Hematopoietic multipotent progenitor cell treated with erythropoietin and hydrocortisone succinate and interleukin-3 and kit ligand, for 17 days (in vitro differentiated cells): ENCODE measurements around the gene CTSD.

Experiments
- DNase-seq: peaks from one replicate; pipeline ENCODE4 v3.0.0-alpha.2; 2015; ENCODE audit warnings: low spot score

The CTSD gene

DNA sequence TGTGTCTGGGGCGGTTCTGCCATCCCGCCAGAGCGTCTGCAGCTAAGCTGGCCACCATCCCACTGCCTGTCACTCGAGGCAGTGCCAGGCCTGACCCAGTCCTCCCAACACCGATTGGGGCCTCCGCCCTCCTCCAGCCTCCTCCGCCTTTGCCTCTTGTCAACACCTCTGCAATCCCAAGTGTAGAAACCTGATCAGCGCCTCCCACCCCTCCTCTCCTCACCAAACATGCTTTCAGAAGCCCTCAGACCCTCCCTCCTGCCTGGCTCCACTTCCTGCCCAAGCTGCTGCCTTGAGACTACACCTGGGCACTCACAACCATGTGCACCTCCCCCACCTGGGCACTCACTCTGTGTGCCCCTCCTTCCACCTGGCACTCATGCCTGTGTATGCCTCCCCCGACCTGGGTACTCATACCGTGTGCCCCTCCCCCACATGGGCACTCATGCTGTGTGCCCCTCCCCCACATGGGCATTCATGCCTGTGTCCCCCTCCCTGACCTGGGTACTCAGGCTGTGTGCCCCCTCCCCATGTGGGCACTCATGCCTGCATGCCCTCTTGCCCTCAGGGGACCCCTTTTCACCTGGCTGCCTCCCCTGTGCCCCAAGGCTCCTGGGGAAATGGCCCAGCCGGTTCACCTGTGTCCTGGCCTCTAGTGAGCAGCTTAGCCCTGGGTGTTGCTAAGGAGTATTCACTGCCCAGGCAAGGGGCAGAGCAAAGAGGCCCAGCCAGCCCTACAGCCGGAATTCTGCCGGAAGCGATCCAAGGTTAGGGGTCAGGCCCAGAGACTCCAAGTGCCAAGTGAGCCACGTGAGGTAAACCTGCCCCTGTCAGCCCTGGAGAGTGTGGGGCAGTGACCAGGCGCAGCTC is 7.8 kb downstream of the CTSD start:
- peak; percentile 65 for DNase-seq

DNA sequence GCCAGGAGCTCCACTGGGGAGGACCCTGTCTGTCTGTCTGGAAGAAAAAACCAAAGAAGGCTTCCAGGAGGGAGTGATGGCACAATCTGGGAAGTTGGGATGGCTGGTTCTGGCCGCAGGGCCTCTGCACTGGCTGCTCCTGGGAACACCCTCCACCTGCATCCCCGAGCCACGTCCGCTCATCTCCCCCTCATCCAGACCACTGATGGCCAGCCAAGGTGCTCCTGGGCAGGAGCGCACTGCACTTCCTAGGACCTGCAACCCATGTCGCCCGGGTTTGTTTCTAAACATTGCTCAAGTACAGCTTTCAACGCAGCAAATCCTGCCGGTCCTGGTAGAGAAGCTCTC is 8.4 kb downstream of the CTSD start:
- no peak for DNase-seq

DNA sequence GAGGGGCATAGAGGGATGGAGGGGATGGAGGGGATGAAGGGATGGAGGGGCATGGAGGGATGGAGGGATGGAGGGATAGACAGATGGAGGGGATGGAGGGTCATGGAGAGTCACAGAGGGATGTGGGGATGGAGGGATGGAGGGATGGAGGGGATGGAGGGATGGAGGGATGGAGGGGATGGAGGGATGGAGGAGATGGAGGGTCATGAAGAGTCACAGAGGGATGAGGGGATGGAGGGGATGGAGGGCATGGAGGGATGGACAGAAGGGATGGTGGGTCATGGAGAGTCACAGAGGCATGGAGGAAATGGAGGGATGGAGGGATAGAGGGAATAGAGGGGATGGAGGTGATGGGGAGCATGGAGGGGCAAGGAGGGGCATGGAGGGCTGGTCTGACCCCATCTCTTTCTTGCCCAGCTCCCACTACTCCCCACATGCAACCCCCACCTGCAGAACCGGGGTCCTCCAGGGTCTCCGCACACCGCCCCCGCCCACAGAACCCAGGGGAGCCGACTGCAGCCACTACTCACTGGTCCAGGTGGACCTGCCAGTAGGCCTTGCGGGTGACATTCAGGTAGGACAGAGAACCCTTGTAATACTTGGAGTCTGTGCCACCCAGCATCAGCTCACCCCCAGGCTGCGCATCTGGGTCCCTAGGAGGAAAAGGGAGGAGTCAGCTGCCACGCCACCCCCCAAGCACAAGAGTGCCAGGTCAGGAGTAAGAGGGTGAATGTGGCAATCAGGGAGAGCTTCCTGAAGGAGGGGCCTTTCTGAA is 9.2 kb downstream of the CTSD start:
- DNase-seq: no peak

DNA sequence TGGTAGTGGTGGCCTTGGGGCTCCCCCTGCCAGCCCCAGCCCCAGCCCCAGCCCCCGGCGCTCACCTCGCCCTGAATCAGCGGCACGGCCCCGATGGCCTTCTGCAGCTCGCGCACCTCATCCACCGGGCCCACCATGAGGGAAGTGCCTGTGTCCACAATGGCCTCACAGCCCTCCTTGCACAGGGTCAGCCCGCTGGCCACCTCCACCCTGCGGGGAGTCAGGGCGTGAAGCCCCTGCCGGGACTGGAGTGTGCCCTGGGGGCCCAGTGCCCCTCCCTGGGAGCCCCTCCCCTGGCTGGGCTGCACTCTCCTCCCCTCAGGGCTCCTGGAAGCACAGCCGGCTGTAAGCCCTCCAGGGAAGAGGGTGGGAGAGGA is 9.8 kb downstream of the CTSD start:
- no peak for DNase-seq

DNA sequence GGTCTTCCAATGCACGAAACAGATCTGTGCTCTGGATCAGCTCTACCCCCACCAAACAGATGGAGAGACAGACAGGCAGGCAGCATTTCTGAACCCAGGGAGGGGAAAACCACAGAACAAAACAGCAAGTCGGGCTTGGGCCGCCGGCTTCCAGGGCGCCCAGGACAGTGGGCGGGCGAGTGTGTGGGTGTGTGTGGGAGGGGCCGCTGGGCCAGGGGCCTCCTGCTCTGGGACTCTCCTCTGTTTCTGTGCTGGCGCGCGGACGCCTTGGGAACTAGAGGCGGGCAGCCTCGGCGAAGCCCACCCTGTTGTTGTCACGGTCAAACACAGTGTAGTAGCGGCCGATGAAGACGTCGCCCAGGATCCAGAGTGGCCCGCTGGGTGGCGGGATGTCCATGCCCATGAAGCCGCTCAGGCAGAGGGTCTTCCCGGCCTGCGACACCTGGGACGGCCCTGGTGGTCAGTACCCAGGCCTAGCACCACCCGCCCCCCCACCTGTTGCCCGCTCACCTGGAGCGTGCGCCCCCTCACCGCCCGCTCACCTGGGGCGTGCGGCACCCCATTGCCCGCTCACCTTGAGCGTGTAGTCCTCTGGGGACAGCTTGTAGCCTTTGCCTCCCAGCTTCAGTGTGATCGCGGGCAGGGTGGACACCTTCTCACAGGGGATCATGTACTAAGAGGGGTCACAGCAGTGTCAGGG is 10.3 kb downstream of the CTSD start:
- DNase-seq: no peak

DNA sequence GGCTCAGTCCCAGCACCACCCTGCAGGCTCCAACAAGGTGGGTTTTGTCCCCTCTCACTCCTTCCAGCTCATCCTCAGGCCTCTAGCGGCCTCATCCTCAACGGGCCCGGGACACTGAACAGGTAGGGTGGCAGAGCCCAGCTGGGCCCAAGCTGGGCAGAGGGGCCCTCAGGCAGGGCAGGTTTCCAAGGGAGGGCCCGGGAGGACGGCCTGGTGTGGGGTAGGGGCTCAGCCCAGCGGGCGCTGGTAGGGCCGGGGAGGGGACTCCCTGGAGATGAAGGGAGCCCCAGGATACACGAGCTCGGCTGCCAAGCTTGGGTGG is 10.9 kb downstream of the CTSD start:
- DNase-seq: no peak

DNA sequence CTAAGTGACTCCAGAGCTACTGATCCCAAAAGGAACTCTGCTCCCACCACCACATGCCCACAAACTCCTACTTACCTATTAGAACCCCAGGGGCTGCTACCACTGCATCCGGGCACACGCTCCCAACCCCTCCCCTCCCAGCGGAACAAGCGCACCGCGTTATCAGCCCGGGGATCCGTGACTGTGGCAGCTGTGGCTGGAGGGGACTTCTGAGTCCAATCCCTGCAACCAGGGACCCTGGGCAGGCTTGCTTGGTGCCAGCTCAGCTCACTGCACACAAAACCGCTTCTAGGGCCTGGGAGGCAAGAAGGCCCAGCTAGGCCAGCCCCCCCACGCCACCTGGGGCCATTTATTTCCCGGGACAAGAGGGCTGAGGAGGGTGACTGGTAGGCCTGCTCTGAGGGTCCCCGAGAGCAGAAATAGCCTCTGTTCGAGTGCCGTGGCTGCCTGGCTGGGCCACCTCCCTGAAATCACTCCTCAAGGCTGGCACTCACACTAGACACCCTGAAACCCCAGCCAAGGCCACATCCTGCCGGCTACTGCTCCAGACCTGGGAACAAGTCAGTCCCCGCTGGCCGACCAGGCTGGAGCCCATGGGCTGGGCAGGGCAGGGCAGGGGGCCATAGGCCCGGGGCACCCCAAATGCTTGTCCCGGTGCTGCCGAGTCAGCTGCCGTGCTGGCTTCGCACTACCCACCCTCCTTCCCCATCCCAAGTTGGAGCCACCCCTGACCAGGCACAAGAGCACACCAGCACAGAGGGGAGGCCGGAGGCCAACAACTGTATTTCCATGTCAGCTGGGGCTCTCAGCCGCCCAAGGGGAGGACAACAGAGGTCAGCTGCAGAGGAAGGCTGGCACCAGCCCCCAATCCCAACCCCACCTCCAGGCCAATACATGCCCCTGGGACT is 11.5 kb downstream of the CTSD start:
- no peak for DNase-seq

DNA sequence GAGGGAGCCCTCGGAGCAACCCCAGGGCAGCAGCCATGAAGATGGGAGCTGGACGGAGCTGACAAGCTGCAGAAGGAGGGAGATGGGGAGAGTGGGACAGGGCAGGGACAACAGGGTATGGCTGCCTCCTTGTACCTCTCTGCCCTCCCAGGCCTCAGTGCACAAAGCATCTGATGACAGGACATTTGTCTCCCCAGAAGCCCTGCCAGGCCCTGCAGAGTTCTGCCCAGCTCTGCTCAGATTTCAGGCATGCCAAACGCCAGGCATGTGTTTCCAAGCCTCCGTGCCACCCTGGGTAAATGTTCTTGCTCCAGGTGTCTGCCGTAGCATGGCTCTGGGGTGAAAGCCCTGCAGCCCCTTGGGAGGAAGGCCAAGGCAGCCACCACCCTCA is 12.2 kb downstream of the CTSD start:
- DNase-seq: no peak

DNA sequence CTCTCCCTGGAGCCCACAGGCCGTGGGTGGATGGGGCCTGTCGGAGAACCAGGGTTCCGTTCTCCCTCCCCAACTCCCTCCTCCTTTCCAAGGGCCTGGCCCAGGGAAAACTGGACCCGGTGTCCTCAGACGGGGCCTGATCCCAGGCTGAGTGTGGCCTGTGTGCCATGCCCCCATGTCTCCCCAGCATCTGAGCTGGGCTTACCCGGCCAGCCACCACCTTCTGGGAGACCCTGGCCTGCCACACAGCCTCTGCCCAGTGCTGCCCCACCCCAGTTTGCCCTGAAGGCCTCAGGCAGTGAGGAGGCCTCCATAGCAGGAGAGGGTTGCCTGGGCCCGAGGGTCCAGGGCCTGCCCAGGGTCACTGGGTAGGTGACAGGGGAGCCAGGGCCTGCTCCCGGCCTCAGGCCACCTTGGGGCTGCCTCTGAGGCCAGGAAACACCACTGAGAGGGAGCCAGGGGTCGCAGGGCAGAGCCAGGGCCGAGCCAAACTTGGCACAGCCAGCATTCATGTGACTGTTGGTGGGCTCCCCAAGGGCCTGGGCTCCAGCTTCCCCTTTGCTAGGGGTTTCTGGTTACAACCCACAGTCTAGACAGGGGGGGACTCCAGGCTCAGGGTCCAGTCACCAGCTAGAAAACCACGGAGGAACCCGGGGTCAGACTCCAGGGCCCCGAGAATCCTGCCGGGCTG is 12.7 kb downstream of the CTSD start:
- DNase-seq: no peak

DNA sequence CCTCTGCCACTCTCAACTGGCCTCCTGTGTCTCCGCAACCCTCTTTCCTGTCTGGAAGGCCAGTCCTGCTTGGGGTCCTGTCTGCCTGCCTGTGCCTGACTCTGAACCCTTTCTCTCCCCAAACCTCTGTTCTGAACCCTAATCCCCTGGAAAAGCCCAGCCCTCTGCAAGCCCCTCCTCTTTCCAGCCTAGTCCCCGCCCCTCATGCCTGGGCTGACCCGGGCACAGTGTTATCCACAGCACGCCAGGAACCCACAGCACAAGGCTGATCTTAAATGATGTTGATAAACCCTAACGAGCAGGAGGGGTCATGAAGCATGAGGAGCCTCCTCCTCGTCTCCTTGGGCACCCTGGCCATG is 13.3 kb downstream of the CTSD start, which contains the start of gene IFITM10:
Gene IFITM10, minus strand, starts transcription at position 115 of the 359 bp plus-strand sequence. CDS start 153 bp downstream, outside the sequence.
- DNase-seq: peak; percentile 70

DNA sequence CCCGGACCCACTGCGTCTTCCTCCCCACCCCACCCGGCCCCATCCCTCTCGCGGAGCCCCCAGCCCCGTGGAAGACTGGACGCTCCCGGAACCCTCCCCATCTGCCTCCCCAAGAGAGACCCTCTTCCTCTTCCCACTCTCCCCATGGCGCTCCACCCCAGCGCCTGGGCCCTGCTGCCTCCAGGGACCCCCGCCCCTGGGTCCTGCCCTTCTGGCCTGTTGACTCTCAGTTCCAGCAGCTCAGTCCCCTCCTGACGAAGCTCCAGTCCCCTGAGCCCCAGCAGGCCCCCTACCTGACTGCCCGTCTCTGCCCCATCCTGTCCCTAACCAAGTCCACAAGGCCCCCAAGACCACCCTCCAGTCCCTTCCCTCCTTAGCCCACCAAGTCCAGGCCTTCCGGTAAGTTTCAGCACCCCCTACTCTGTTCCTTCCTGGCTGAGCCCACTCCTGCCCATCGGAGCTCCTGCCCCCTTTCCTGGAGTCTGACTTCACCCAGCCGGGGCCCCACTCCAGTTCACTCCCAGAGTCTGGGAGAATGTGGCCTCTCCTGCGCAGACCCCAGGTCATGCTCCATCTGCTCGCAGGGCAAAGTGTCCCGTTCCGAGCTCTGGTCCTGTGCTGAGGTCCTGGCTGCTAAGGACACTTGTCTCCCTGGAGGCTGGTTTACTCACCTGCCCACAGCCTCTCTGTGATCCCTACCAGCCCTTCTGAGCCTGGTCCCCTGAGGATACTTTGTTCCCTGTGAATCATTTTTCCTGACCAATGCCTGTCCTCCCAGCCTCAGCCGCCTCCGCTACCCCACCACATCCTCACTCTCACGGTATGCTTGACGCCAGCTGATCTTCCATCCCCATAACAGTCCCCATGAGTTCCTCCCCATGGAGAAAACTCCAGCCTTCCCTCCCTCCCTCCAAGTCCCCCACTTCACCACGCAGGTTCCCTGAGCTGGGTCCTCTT is 14.1 kb downstream of the CTSD start:
- no peak for DNase-seq

DNA sequence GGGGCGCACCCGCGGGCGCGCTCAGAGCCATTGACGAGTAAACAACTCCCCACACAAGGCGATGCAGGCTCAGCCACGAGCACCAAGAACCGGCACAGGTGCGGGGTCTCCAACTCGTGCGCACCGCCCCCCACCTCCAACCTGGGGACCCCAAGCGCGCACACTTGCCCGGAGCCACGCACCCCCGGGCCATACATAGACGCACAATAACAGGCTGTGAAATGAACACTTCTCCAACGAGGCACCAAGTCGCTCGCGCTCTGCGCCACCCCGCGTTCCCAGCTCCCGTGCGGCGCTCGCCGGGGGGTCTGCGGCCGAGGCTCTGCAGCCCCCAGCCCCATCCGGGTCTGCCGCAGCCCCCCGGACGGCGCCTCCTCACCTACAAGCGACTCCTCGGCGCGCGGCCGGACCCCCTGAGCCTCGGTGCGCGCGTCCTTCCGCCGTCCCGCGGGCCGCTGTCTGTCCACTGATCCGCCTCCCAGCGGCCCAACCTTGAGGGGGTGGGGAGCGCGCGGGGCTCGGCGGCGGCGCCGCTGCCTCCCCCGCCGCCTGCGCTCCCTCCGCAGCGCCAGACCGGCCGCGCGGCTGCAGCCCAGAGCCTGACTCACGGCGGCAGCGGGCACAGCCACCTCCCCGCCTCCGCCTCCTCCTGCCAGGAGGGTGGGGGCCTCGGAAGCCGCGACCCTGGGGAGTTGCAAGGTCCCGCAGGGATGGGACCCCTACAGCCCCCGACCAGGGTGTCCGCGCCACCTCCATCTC is 14.9 kb downstream of the CTSD start:
- DNase-seq: no peak

DNA sequence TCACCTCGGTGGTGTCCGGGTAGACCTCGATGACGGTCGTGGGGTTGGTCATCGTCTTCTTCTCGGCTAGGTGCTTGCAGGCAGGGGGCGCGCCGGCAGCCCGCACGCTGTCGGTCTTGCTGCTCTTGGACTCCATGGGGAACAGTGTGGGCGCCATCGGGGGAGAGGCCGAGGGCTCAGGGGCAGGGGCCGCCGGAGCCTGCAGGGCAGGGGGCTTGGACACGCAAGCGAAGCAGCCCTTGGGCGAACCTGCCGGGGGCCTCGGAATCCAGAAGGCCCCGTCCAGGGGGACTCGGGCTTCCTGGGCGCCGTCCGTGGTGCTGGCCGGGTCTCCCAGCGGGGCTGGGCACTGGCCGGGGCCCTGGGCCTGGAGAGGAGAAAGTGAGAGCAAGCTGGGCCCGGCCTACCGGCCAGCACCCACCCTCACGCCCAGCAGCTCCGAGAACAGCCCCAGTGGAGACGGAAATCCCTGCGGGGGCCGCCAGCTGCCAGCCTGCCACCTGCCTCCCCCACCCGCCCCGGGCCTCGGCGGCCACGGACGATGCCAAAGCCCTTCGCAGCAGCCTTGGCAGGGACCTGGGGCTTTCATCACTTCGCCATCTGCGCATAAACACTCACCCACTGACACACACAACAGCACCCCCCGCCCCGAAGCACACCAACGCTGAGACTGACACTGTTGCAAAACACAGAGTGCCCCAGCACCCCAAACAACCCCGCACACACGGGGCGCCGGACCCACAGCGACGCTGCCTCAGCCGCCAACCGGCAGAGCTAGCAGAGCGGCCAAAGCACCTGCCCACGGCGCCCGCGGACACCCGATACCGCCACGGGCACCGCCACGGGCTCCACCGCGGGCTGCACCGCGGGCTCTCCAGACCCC is 15.7 kb downstream of the CTSD start:
- no peak for DNase-seq

DNA sequence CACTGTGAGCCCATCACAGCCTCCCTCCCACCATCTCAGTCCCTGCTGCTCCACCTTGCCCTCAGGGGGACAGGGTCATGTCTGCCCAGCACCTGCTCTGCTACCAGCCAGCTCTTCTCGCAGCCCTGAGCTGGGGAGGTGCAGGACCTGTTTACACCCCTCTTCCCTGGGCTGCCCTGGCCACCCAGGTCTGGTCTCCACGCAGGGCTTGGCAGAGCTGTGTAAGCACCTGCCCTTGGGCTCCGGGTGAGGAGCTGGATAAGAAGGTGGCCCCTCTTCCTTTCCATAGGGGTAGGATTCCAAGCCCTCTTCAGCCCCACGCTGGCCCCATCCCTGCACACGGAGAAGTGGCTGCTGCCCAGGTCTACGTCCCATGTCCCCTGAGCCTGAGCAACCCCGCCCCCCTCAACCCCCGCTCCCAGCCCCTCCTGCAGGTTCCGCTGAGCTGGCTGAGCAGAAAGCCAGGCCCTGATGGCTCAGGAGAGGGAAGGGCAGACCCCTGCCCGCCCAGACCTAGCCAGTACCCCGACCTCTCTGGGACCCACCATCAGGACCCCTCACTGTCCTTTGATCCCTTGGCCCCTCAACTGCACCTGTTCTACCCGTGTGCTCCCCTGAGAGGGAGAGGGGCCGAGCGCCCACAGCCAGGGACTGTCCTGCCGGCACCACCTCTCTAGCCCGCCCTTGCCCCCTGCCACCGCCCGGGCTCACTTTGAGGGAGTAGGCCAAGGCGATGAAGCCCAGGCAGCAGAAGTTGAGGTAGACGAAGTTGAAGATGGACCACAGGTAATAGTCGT is 16.6 kb downstream of the CTSD start:
- no peak for DNase-seq

DNA sequence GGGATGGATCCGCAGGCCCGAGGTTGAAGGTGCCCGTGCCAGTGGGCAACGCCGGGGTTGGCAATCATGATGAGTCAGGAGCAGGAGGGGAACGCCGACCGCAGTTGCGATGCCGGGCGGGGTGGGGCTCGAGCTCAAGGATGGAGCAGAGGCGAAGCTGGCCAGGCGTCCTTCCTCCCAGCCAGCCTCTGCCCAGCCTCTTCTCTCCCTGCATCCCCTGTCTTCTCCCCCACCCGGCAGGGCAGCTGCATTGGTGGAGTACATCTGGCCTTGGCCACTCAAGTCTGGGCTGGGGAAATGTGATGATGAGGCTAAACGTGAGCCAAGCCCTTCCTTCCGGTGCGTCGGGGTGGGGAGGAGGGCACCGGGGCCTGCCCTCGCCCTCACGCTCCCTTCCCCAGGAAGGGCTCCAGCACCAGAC is 17.2 kb downstream of the CTSD start:
- DNase-seq: no peak

DNA sequence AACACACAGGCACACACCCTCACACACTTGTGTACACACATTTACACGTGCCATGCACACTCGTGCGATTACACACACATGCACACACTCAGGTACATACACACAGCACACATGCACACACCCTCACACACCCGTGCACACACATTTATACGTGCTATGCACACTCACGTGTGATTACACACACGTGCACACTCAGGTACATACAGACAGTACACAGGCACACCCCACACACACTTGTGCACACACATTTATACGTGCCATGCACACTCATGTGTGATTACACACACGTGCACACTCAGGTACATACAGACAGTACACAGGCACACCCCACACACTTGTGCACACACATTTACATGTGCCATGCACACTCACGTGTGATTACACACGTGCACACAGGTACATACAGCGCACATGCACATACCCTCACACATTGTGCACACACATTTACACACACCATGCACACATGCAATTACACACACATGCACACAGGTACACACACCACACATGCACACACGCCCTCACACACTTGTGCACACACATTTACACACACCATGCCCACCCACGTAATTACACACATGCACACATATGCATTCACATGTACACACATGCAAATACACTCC is 17.9 kb downstream of the CTSD start:
- DNase-seq: no peak
